Suppressor macrophage (primary cell): ENCODE data around the gene EFL1.
"Not testable (repeated sequence)": the region's sequence is repeated elsewhere in the genome, so short reads cannot be mapped to it uniquely, and the experiment has no call there.

Experiments used
- DNase-seq, 4 experiments: peaks; one replicate each; pipeline ENCODE4 v3.0.0-alpha.2; 2020 to 2022
- total RNA-seq, 17 experiments: gene quantifications; one replicate each; lab custom pipeline; 2026; ENCODE audit warnings: mixed read lengths in 6 of 17, inconsistent platforms in 3 of 17; lab: John Stamatoyannopoulos, UW

The EFL1 gene
- 15.6 to 56.6 (median 39.8) reads per million in 17 experiments for total RNA-seq

GRCh38 chr15:82262422-82263026 is at the start of gene EFL1, which contains the start of gene SAXO2:
TSS of gene EFL1 (minus strand) at chr15:82262734. CDS start at chr15:82261778, 956 bp downstream.
TSS of gene SAXO2 (plus strand) at chr15:82262818. CDS start at chr15:82262880, 62 bp downstream.
- DNase-seq: peak; percentile 95 to 97 (median 96)

DNA sequence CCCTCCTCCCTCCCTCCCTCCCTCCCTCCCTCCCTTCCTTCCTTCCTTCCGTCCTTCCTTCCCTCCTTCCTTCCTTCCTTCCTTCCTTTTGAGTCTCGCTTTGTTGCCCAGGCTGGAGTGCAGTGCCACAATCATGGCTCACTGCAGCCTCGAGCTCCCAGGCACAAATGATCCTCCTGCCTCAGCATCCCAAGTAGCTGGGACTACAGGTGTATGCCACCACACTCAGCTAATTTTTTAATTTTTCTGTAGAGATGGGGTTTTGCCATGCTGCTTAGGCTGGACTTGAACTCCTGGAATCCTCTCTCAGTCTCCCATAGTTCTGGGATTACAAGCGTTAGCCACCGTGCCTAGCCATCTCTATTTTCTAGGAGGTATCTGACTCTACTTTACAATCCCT is 48.8 kb upstream of the EFL1 start:
- not testable (repeated sequence) for DNase-seq

DNA sequence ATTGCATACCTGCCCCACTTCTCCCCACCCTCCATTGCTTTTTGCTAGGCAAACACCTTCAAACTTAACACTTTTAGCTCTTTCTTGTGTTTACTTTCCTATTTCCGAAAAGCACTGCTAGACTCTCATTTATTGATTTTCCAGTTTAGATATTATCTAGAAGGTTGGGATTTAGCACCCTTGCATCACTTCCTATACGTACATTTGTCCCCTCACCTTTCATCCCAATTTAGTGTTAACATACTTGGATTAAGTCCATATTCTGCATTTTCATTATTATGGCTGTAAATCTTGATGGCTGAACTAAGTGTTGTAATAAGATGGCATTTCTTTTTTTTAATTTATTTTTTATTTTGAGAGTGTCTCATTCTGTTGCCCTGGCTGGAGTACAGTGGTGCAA is 47.3 kb upstream of the EFL1 start:
- no peak for DNase-seq

DNA sequence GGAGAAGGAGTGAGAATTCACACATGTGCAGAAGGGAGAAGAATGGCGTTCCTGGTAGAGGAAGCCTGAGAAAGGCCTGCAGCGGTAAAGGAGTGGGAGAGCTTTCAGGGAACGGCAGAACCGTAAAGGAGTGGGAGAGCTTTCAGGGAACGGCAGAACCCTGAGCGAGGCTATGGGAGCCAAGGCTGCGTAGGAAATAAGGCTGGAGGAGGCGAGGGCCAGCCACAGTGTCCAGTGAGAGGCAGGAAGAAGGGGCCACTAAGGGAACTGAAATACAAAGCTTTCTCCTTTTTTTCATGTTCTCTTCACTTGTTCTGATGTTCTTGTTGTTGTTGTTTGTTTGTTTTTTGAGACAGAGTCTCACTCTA is 45.2 kb upstream of the EFL1 start:
- DNase-seq: no peak

- no peak for DNase-seq
These were observed 44.5 kb upstream of the EFL1 start for GRCh38 chr15:82306791-82307713.

GRCh38 chr15:82305621-82306048 is 43.1 kb upstream of the EFL1 start:
- no peak for DNase-seq

DNA sequence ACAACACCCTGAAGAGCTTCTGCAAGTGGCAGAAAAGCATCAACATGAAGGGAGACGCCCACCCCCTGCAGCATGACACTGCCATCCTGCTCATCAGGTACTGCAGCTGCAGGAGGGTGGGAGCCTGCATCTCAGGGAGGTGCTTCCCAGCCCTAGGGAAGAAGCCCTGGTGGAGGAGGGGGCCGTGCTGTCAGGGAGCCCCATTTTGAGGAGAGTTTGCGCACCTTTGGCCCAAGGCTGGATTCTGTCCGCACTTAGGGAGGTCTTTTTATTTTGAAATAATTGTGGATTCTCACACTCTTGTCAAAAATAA is 42.2 kb upstream of the EFL1 start:
- no peak for DNase-seq

DNA sequence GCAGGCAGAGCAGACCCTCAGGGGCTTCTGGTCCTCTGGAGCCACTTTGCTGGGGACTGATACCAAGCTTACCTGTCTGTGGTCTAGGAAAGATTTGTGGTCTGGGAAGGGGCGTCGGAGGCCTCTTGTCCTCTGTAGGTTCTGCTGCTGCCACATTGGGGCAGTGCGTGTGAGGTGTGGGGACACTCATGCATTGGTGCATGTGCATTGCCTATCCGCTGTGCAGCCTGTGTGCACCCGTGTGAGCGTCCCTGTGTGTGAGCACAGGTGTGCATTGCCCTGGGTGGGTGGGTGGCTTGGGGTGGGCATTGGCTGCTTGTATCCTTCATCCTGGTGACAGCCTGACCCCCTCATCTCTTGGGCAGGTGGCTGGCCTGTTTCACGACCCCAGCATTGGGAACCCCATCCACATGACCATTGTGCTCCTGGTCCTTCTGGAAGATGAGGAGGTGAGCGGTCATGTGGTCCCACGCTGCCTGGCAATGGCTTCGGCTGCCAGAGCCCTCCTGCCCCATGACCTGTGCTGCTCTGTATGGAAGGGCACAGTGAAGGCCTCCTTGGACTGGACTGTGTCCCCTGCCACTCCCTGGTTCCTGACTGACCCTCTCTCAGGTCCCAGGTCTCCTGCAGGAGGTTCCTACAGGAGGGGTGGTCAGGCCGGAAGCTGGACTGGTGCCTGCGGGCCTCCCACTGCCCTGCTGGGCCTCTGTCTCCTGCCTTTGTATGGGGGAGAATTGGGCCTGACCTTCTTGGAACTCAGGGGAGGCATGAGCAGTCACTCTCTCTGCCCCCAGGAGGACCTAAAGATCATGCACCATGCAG is 41.6 kb upstream of the EFL1 start:
- DNase-seq: no peak

DNA sequence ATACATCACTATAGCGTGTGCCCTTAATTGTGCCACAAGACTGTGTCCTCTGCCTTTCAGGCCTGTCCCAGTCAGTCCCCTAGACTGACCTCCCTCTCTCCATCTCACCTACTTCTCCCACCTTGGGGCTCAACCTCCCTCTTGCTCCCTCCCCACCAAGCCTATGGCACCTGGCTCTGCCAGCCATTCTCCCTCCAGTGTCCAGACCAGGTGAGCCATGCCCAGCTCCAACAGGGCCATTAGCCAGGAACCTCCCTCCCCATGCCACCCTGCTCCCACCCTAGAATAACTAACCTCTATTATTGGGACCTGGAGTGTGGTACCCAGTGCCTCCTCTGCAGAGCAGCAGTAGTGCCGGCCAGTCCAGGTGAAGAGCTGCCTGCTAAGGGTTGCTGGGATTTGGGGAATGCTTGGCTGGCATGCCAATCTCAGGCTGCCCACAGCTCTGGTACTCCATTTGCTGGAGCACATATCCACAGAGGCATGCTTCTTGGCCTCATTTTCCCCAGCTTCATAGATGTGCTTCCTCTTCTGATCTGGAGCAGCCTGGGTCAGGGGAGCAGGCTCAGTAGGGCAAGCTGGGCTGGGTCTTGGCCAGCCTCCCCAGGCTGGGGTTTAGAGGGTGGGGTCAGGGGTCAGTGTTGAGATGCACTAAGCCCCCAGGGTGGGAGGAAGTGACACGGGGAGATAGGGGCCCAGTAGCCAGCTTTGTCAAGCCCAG is 38.9 kb upstream of the EFL1 start:
- DNase-seq: no peak

DNA sequence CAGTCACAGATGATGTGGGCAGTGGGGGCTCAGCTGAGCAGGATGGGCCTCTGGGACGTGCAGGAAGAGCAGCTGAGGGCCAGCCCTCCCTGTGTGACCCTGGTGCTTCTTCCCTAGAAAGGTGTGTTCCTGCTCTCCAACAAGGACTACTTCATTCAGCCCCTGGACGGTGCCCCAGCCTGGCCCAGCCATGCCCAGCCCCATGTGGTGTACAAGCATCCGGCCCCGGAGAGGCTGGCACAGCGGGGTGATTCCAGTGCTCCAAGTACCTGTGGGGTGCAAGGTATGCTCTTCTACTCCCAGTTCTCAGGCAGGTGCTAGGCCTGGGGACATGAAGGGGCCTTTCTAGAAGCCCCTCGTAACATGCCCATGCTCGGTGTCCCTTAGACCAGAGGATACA is 38.3 kb upstream of the EFL1 start:
- DNase-seq: no peak

DNA sequence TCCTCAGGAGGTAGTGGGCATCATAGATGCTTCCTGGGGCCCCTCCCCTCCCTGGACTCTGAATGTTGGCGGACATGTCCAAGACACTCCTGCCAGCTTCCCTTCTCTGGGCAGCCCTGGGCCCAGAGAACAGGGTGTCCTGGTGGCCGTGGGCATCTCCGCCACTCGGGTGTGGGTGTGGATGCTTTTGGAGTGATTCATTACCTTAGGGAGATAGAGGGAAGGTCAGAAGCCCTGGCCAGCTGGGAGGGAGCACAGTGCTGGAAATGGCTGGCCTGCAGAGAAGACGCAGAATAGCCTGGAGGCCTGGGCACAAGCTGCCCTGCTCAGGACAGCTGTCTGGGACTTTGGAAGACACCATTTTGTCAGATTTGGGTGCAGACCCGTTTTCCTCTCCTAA is 37.8 kb upstream of the EFL1 start:
- not testable (repeated sequence) for DNase-seq

DNA sequence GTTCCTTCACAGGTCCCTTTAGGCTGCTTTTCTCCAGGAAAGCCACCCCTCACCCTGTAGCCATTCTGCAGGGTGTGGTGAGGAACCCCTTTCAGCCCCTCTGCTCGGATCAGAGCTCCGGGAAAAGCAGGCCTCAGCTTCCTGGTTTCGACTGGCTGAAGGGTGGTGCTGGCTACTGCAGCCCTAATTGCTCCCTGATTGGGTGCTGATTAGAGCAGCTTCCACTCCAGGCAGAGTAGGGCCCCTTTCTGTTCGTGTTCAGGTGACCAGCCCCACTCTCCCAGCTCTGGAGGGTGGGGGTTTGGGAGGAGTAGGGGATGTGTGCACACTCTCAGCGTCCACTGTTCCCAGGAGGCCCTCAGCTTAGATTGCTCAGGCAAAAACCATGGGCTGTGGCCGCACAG is 37.0 kb upstream of the EFL1 start:
- DNase-seq: not testable (repeated sequence)

DNA sequence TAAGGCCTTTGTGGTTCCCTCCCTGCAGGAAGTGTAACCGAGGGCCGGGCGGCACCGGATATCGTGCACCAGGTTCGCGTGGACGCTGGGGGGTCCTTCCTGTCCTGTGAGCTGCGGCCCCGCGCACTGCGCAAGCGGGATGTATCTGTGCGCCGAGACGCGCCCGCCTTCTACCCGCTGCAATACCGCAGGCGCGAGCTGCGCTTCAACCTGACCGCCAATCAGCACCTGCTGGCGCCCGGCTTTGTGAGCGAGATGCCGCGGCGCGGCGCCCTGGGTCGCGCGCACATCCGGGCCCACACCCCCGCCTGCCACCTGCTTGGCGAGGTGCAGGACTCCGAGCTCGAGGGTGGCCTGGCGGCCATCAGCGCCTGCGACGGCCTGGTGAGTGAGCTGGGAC is 36.0 kb upstream of the EFL1 start:
- no peak for DNase-seq

- no peak for DNase-seq
These were observed 35.5 kb upstream of the EFL1 start for GRCh38 chr15:82298032-82298431.

- no peak for DNase-seq
These were observed 35.0 kb upstream of the EFL1 start for GRCh38 chr15:82297546-82297945.

DNA sequence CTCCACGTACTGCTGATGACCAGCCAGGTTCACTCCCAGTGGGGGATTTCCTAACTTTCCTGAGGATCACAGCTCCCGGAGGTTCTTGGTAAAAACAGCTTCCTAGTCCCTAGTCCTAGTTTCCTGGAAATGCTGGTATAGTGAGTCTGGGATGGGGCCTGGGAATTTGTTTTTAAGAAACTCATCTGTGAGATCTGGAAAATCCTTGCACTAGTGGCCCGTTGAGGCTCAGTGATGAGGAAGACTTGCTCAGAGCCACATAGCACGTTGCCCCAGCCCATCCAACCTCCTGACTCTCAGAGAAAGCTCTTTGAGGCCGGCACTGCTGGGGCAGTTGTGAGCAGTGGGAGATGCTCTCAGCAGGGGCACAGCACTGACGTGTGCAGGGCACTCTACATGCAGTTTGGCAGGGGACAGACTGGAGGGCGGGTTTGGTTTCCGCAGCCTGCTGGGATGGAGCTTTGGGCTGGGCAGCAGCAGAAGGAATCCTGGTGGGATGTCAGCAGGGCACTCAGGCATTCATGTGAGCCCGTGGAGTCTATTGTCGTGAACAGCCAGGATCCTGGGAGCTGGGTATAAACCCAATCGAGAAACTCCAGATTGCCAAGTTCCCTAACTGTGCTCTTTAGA is 31.6 kb upstream of the EFL1 start:
- no peak for DNase-seq

DNA sequence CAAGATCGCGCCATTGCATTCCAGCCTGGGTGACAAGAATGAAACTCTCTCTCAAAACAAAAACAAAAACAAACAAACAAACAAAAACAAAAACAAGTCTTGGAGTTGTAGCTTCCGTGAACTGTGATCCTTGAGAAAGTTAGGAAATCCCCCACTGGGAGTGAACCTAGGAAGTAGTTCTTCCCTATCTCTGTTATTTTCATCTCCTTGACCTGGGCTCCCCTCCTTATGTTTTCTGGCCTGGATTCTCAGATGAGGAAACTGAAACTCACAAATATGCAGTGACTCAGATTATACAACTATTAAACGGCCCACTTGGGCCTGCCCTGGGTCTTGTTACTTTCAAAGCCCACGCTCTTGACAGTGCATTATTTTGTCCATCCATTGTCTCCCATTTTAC is 29.7 kb upstream of the EFL1 start:
- no peak for DNase-seq

DNA sequence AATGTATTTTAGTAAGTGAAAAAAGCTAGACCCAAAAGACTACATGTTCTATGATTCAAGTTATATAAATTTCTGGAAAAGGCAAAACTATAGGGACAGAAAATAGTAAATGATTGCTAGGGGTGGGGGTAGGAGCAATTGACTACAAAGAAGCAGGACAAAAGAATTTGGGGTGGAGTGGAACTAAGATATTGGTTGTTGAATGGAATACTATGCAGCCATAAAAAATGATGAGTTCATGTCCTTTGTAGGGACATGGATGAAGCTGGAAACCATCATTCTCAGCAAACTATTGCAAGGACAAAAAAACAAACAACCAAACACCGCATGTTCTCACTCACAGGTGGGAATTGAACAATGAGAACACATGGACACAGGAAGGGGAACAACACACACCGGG is 25.7 kb upstream of the EFL1 start:
- not testable (repeated sequence) for DNase-seq

DNA sequence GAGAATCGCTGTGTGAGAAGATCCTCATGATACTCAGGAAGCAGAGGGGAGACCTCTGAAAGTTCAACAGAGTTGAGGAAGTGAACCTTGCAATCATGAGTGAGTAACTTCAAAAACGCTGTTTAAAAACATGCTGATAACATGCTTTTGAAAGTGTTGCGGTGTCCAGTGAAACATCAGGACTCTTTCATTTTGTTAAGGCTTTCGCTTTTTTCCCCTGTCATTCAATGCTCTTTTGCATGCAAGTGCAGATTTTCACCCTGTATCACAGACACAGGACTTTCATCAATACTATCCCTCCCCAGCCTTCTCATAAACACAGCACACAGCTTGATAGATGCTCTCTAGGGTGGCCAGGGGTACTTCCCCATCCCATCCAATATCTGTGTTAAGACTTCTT is 23.9 kb upstream of the EFL1 start:
- peak; percentile 41 to 77 (median 65) for DNase-seq

DNA sequence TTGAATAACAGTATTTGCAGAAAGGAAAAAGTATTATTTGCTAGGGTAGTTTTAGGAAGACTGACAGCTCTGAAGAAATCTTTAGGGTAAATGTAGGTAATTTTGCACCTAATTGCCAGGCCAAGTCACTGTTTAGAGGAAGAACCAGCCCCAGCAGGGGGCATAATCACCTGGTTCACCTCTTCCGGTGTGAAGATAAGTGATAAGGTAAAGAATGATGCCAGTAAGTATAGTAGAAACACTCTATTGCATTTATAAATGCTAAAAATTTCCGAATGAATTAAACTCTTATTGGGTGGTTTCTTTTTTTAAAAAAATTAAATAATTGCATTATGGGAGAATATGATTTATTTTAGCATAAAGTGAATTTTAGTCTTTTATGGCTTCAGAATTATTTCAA is 21.8 kb upstream of the EFL1 start:
- not testable (repeated sequence) for DNase-seq

DNA sequence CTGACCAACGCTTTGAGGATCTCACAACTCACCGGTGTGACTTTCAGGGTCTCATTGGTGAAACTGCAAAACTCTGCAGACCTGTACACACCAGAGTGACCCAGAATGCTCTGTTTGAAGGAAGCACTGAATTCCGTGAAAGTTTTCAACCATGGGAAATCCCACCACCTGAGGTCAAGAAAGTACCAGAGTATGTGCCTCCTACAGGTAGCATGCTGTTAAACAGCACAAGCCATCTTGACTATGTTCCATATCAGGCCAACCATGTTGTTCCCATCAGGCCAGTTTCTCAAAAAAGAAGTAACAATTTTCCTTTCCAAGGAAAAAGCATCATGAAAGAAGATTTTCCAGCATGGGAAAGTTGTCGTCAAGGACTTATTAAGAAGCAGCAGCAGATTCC is 19.9 kb upstream of the EFL1 start:
- not testable (repeated sequence) for DNase-seq

- not testable (repeated sequence) for DNase-seq
These were observed 18.7 kb upstream of the EFL1 start for GRCh38 chr15:82281276-82281675.
